DMS153 (cell line): Measurements from ENCODE around the gene TECPR1.
A peak's percentile ranks its signal among the peaks of the same experiment; 100 is the strongest.

Source experiments
- DNase-seq: peaks from one replicate; lab custom pipeline; 2025; lab: John Stamatoyannopoulos, UW

TECPR1 gene

GRCh38 chr7:98189559-98189958, 62.5 kb downstream of the TECPR1 start:
- DNase-seq: no peak

GRCh38 chr7:98187138-98187502, 64.9 kb downstream of the TECPR1 start:
- no peak for DNase-seq

GRCh38 chr7:98186452-98187137, 65.4 kb downstream of the TECPR1 start:
- no peak for DNase-seq

- no peak for DNase-seq
These were observed 66.9 kb downstream of the TECPR1 start for GRCh38 chr7:98185101-98185500.

GRCh38 chr7:98180751-98181150, 71.3 kb downstream of the TECPR1 start:
- no peak for DNase-seq

GRCh38 chr7:98178762-98179490, 73.1 kb downstream of the TECPR1 start:
- no peak for DNase-seq

- peak; percentile 82 for DNase-seq
These were observed 73.7 kb downstream of the TECPR1 start for GRCh38 chr7:98178321-98178720.

- no peak for DNase-seq
These were observed 74.5 kb downstream of the TECPR1 start for GRCh38 chr7:98177553-98177952.

- no peak for DNase-seq
These were observed 76.6 kb downstream of the TECPR1 start for GRCh38 chr7:98175260-98175940.

GRCh38 chr7:98174334-98175259, 77.4 kb downstream of the TECPR1 start:
- no peak for DNase-seq

- DNase-seq: no peak
These were observed 80.6 kb downstream of the TECPR1 start for GRCh38 chr7:98171449-98171848.

GRCh38 chr7:98170966-98171365, 81.1 kb downstream of the TECPR1 start:
- DNase-seq: no peak

- DNase-seq: no peak
These were observed 83.0 kb downstream of the TECPR1 start for GRCh38 chr7:98168904-98169621.

GRCh38 chr7:98168181-98168903, 83.7 kb downstream of the TECPR1 start:
- peak; percentile 71 for DNase-seq

- no peak for DNase-seq
These were observed 84.4 kb downstream of the TECPR1 start for GRCh38 chr7:98167653-98168052.

- no peak for DNase-seq
These were observed 85.4 kb downstream of the TECPR1 start for GRCh38 chr7:98166668-98166970.

GRCh38 chr7:98165827-98166667, 86.0 kb downstream of the TECPR1 start:
- DNase-seq: peak; percentile 47
